ENCODE data around the gene HADHB.

HADHB gene

GRCh38 chr2:26243470-26244308, 1.1 kb upstream of the HADHB start:
- TF ChIP-seq, protein P1, sequence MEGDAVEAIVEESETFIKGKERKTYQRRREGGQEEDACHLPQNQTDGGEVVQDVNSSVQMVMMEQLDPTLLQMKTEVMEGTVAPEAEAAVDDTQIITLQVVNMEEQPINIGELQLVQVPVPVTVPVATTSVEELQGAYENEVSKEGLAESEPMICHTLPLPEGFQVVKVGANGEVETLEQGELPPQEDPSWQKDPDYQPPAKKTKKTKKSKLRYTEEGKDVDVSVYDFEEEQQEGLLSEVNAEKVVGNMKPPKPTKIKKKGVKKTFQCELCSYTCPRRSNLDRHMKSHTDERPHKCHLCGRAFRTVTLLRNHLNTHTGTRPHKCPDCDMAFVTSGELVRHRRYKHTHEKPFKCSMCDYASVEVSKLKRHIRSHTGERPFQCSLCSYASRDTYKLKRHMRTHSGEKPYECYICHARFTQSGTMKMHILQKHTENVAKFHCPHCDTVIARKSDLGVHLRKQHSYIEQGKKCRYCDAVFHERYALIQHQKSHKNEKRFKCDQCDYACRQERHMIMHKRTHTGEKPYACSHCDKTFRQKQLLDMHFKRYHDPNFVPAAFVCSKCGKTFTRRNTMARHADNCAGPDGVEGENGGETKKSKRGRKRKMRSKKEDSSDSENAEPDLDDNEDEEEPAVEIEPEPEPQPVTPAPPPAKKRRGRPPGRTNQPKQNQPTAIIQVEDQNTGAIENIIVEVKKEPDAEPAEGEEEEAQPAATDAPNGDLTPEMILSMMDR (IDR thresholded peaks at IDR 0.05; ENCODE audit: low read depth, low read length, missing control alignments), result no peak
- peak overlapping the region; percentile 85 for H3K4me3 ChIP-seq (replicated peaks; ENCODE audit: low read depth, low read length)
- DNase-seq (ENCODE audit: extremely low read depth, low read depth), result no peak

DNA sequence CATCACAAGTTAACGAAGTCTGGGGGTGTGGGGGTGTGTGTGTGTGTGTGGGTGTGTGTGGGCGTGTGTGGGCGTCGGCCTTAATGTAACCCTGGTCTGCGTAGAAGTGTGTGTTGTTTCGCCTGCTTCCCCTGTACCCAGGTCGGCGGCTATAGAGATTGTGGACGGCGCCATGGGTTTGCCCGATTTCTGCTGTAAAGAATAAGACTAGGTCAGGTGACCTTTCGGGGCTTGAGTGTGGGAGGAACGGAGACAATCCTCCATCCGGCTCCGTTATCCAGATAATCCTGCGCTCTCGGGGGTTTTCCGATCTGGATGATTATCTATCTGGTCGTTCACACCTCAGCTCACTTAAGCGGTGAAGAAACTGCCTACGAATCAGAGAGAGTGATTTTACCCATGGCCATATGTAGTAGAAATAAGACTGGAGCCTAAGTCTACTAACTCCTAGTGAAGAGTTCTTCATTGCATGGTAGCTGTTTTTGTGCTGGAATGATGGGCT, 543 bp downstream of the HADHB start:
- TF ChIP-seq, protein P1 (IDR thresholded peaks at IDR 0.05; ENCODE audit: low read depth, low read length, missing control alignments), result no peak
- DNase-seq (ENCODE audit: extremely low read depth, low read depth), result no peak
- H3K4me3 ChIP-seq (replicated peaks; ENCODE audit: low read depth, low read length), result peak overlapping the region; percentile 85

DNA sequence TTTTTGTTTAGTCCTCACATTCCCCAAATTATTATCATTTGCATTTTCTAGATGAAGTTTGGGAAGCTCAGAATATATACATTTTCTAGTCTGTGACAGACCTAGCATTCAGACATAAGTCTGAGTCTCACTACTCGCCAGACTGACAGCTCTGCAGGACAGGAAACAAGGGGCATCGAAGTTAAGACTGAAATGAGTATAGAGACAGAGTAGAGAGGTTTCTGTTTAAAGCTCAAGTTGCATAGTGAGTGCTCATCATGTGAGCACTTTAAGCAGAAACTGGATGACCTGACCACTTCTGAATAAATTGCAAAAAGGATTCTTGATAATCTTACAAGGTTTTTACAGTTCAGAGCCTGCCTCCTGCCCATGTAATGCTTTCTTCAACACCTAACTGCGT, 1.1 kb downstream of the HADHB start:
- TF ChIP-seq, protein P1 (IDR thresholded peaks at IDR 0.05; ENCODE audit: low read depth, low read length, missing control alignments), result no peak
- DNase-seq (ENCODE audit: extremely low read depth, low read depth), result no peak
- H3K4me3 ChIP-seq (replicated peaks; ENCODE audit: low read depth, low read length), result peak overlapping the region; percentile 85

- no peak for DNase-seq (ENCODE audit: extremely low read depth, low read depth)
- TF ChIP-seq, protein P1 (IDR thresholded peaks at IDR 0.05; ENCODE audit: low read depth, low read length, missing control alignments), result no peak
- H3K4me3 ChIP-seq (replicated peaks; ENCODE audit: low read depth, low read length), result no peak overlapping the region
These were observed 2.1 kb downstream of the HADHB start for GRCh38 chr2:26246818-26247217.

DNA sequence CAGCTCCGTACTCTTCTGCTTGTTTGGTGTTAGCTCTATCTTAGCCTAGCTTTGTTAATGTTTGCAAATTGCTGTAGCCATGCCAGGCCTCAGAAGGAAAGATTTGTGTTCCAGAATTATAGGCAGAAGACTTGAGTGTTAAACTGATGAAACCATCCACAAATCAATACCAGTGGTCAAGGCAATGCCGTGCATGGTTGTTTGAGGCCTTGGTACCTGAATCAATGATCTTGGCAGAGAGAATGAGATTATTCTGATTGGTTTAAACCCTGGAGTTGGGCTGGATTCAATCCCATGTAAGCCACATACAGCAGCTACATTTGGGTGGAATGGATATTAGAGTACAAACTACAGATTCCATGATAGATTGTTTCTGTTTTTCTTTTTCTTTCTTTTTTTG, 4.9 kb downstream of the HADHB start:
- no peak overlapping the region for H3K4me3 ChIP-seq (replicated peaks; ENCODE audit: low read depth, low read length)
- TF ChIP-seq, protein P1 (IDR thresholded peaks at IDR 0.05; ENCODE audit: low read depth, low read length, missing control alignments), result no peak
- no peak for DNase-seq (ENCODE audit: extremely low read depth, low read depth)

- DNase-seq (ENCODE audit: extremely low read depth, low read depth), result no peak
- no peak overlapping the region for H3K4me3 ChIP-seq (replicated peaks; ENCODE audit: low read depth, low read length)
- TF ChIP-seq, protein P1 (IDR thresholded peaks at IDR 0.05; ENCODE audit: low read depth, low read length, missing control alignments), result no peak
These were observed 7.2 kb downstream of the HADHB start for GRCh38 chr2:26251893-26252292.

Data from HFF-Myc (cell line).